Measurements from ENCODE around the gene HNRNPR.

HNRNPR gene

DNA sequence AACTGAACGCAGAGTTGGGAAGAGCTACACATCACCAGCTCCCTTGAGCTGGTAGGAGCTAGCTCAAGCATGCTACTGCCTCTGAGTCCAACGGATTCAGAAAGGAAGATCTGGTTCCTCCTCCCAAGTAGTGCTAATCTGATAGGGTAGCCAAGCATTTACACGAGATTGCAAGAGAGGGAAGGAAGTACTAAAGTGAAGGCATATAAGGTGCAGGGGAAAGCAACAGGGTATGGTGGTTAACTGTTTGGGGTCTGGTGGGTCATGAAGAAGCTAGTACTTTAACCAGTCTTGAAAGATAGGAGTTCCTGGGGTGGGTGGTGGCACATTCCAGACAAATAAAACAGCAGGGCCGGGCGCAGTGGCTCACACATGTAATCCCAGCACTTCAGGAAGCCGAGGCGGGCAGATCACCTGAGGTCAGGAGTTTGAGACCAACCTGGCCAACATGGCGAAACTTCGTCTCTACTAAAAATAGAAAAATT lies 45.8 kb upstream of the HNRNPR start:
- TF ChIP-seq, protein P1, sequence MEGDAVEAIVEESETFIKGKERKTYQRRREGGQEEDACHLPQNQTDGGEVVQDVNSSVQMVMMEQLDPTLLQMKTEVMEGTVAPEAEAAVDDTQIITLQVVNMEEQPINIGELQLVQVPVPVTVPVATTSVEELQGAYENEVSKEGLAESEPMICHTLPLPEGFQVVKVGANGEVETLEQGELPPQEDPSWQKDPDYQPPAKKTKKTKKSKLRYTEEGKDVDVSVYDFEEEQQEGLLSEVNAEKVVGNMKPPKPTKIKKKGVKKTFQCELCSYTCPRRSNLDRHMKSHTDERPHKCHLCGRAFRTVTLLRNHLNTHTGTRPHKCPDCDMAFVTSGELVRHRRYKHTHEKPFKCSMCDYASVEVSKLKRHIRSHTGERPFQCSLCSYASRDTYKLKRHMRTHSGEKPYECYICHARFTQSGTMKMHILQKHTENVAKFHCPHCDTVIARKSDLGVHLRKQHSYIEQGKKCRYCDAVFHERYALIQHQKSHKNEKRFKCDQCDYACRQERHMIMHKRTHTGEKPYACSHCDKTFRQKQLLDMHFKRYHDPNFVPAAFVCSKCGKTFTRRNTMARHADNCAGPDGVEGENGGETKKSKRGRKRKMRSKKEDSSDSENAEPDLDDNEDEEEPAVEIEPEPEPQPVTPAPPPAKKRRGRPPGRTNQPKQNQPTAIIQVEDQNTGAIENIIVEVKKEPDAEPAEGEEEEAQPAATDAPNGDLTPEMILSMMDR (conservative IDR thresholded peaks at IDR 0.05; ENCODE audit: low read length): no peak
- no peak for TF ChIP-seq EZH2phosphoT487 (IDR thresholded peaks at IDR 0.05; ENCODE audit: borderline replicate concordance)
- H4K20me1 ChIP-seq (ENCODE audit: insufficient read depth, low read length, poor library complexity, severe bottlenecking): no peaks in the 10 kb centered on the region
- no peaks in the 10 kb centered on the region for H3K9me3 ChIP-seq (ENCODE audit: insufficient read depth, low read depth, low read length)
- no peaks in the 10 kb centered on the region for H3K27me3 ChIP-seq (ENCODE audit: insufficient read depth, low read length, poor library complexity, severe bottlenecking)
- H3K9ac ChIP-seq (ENCODE audit: low read depth, low read length, poor library complexity, severe bottlenecking): no peak overlapping the region
- no peak overlapping the region for H2AFZ ChIP-seq (ENCODE audit: low read length)
- H3K36me3 ChIP-seq (ENCODE audit: insufficient read depth, low read length): no peaks in the 10 kb centered on the region
- H3K4me2 ChIP-seq (ENCODE audit: low read depth, low read length, poor library complexity, severe bottlenecking): no peak overlapping the region
- no peaks in the 10 kb centered on the region for H3F3A ChIP-seq (ENCODE audit: low read depth)
- H3K4me1 ChIP-seq (ENCODE audit: insufficient read depth, low read length, poor library complexity, severe bottlenecking): no peaks in the 10 kb centered on the region
- no peaks in the 10 kb centered on the region for H3K9me2 ChIP-seq (replicated peaks; ENCODE audit: low read depth, low read length)
- H3K4me3 ChIP-seq (ENCODE audit: low read length, poor library complexity, severe bottlenecking): no peak overlapping the region
- no peaks in the 10 kb centered on the region for H3K79me2 ChIP-seq (ENCODE audit: insufficient read depth, low read length)

DNA sequence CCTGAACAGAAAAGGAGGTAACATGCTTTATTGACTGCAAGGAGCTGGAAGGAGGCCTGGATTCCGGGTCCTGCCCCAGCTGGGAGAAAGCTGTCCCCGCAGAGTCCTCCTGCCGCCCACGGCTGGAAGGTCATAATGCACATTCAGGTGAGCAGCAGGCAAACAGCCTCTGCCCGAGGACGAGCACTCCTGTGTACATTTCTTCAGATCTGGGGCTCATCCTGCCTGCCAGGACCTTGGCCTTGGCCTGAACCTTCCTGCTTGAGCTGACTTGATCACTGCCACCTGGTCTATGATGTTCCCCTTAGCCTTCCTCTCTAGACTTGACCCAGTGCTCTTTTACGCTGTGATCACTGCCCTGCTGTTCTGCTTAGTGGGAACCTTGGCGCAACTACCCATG lies 43.4 kb upstream of the HNRNPR start:
- H3K36me3 ChIP-seq (ENCODE audit: insufficient read depth, low read length): no peaks in the 10 kb centered on the region
- no peak overlapping the region for H2AFZ ChIP-seq (ENCODE audit: low read length)
- H3K27me3 ChIP-seq (ENCODE audit: insufficient read depth, low read length, poor library complexity, severe bottlenecking): no peaks in the 10 kb centered on the region
- no peak overlapping the region for H3K9ac ChIP-seq (ENCODE audit: low read depth, low read length, poor library complexity, severe bottlenecking)
- no peak overlapping the region for H3K4me2 ChIP-seq (ENCODE audit: low read depth, low read length, poor library complexity, severe bottlenecking)
- no peaks in the 10 kb centered on the region for H3K4me1 ChIP-seq (ENCODE audit: insufficient read depth, low read length, poor library complexity, severe bottlenecking)
- no peaks in the 10 kb centered on the region for H4K20me1 ChIP-seq (ENCODE audit: insufficient read depth, low read length, poor library complexity, severe bottlenecking)
- no peaks in the 10 kb centered on the region for H3K9me3 ChIP-seq (ENCODE audit: insufficient read depth, low read depth, low read length)
- no peak for TF ChIP-seq EZH2phosphoT487 (IDR thresholded peaks at IDR 0.05; ENCODE audit: borderline replicate concordance)
- H3K79me2 ChIP-seq (ENCODE audit: insufficient read depth, low read length): no peaks in the 10 kb centered on the region
- H3K4me3 ChIP-seq (ENCODE audit: low read length, poor library complexity, severe bottlenecking): no peak overlapping the region
- H3F3A ChIP-seq (ENCODE audit: low read depth): no peaks in the 10 kb centered on the region
- H3K9me2 ChIP-seq (replicated peaks; ENCODE audit: low read depth, low read length): no peaks in the 10 kb centered on the region

DNA sequence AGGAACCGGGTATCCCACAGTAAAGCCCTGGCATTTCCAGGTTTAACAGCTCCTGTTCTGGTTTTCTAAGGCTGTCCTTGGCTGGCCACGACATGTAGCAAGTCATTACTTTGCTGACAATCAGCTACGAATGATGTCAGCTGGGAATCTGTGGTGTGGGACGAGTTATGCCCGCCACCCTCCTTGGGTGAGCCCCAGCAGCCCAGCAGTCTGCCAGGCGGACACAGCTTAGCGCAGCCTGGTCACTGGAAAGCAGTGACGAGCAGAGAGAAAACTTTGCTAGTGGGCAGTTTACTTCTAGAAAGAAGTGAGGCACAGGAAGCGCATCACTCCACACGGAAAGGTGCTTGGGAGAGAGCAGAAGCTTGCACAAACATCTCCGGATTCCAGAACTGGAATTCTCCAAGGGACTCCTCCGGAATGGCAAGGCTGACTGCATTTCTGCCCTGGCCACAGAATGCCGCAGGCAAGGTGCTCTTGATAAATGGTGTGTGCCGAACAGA lies 41.1 kb upstream of the HNRNPR start:
- TF ChIP-seq, protein P1 (conservative IDR thresholded peaks at IDR 0.05; ENCODE audit: low read length): no peak
- TF ChIP-seq EZH2phosphoT487 (IDR thresholded peaks at IDR 0.05; ENCODE audit: borderline replicate concordance): no peak
- Histone ChIP-seq H3K4me3 (ENCODE audit: low read length, poor library complexity, severe bottlenecking) (no peak overlapping the region), H3K79me2 (ENCODE audit: insufficient read depth, low read length) (no peaks in the 10 kb centered on the region), H3K4me2 (ENCODE audit: low read depth, low read length, poor library complexity, severe bottlenecking) (no peak overlapping the region), H3K9me2 (replicated peaks; ENCODE audit: low read depth, low read length) (no peaks in the 10 kb centered on the region), H3F3A (ENCODE audit: low read depth) (no peaks in the 10 kb centered on the region), H2AFZ (ENCODE audit: low read length) (no peak overlapping the region), H3K9ac (ENCODE audit: low read depth, low read length, poor library complexity, severe bottlenecking) (no peak overlapping the region), H3K9me3 (ENCODE audit: insufficient read depth, low read depth, low read length) (no peaks in the 10 kb centered on the region), H3K4me1 (ENCODE audit: insufficient read depth, low read length, poor library complexity, severe bottlenecking) (no peaks in the 10 kb centered on the region), H3K36me3 (ENCODE audit: insufficient read depth, low read length) (no peaks in the 10 kb centered on the region), H3K27me3 (ENCODE audit: insufficient read depth, low read length, poor library complexity, severe bottlenecking) (no peaks in the 10 kb centered on the region), H4K20me1 (ENCODE audit: insufficient read depth, low read length, poor library complexity, severe bottlenecking) (no peaks in the 10 kb centered on the region)

Measured in Loucy (cell line).